Measurements from ENCODE around the gene PTPRU. TPM values are rescaled to one million over a fixed set of nuclear protein-coding genes. Genes with fewer than 3 reads are reported as not detected.

PTPRU gene
- total and polyA plus RNA-seq, 4 donors: 1.6 to 15.1 (median 6.0) TPM

DNA sequence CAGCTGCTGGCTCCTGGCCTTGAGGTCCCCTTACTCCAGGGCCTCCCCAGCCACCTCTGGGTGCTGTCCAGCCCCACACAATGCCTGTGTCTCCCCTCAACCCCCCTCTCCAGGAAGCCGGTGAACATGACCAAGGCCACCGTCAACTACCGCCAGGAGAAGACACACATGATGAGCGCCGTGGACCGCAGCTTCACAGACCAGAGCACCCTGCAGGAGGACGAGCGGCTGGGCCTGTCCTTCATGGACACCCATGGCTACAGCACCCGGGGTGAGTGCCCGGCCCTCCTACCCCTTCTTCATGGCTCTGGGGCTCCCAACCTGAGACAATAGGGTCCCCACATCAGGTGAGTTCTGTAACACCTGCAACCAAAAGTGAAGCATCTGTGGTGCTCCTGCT is 55.4 kb downstream of the PTPRU start:
- H3K27me3 ChIP-seq (ENCODE audit: control insufficient read depth in 4 of 4, insufficient read depth in 4 of 4, low read length in 3 of 4): no peaks in the 10 kb centered on the region
- TF ChIP-seq NR2F2 (IDR thresholded peaks at IDR 0.05) (no peak), HNF4G (IDR thresholded peaks at IDR 0.05) (no peak), HNF4A (conservative IDR thresholded peaks at IDR 0.05) (no peak), SP1 (IDR thresholded peaks at IDR 0.05) (no peak), MAX (IDR thresholded peaks at IDR 0.05) (no peak), RAD21 (IDR thresholded peaks at IDR 0.05) (no peak), CTCF (IDR thresholded peaks at IDR 0.05; ENCODE audit: low read depth, low read length, missing input control) (no peak), REST (IDR thresholded peaks at IDR 0.05) (no peak)
- TF ChIP-seq, protein P1, sequence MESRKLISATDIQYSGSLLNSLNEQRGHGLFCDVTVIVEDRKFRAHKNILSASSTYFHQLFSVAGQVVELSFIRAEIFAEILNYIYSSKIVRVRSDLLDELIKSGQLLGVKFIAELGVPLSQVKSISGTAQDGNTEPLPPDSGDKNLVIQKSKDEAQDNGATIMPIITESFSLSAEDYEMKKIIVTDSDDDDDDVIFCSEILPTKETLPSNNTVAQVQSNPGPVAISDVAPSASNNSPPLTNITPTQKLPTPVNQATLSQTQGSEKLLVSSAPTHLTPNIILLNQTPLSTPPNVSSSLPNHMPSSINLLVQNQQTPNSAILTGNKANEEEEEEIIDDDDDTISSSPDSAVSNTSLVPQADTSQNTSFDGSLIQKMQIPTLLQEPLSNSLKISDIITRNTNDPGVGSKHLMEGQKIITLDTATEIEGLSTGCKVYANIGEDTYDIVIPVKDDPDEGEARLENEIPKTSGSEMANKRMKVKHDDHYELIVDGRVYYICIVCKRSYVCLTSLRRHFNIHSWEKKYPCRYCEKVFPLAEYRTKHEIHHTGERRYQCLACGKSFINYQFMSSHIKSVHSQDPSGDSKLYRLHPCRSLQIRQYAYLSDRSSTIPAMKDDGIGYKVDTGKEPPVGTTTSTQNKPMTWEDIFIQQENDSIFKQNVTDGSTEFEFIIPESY (IDR thresholded peaks at IDR 0.05): no peak
- H3K36me3 ChIP-seq (ENCODE audit: control insufficient read depth in 4 of 4, insufficient read depth in 3 of 4, low read depth in 1 of 4, low read length in 3 of 4): peaks cover 0 to 5% (median 3%) of the 10 kb centered on the region in 4 donors
- H3K27ac ChIP-seq (ENCODE audit: low read depth in 1 of 2, low read length in 2 of 2): no peak overlapping the region
- no peaks in the 10 kb centered on the region for H3K9me3 ChIP-seq (ENCODE audit: control insufficient read depth in 4 of 4, low read length in 3 of 4)
- DNase-seq (ENCODE audit: low spot score): no peak
- no peak overlapping the region for H3K9ac ChIP-seq (ENCODE audit: low read depth in 1 of 2, low read length in 2 of 2)
- WGBS: 95% methylated on average over 10 of the region's 10 CpGs
- H3K4me1 ChIP-seq (ENCODE audit: control insufficient read depth in 4 of 4, insufficient read depth in 4 of 4, low read length in 3 of 4): no peaks in the 10 kb centered on the region
- H3K4me3 ChIP-seq (ENCODE audit: low read depth in 1 of 3, low read length in 3 of 3): no peak overlapping the region

- Histone ChIP-seq H3K9me3 (ENCODE audit: control insufficient read depth in 4 of 4, low read length in 3 of 4) (no peaks in the 10 kb centered on the region), H3K4me1 (ENCODE audit: control insufficient read depth in 4 of 4, insufficient read depth in 4 of 4, low read length in 3 of 4) (no peaks in the 10 kb centered on the region), H3K9ac (ENCODE audit: low read depth in 1 of 2, low read length in 2 of 2) (no peak overlapping the region), H3K4me3 (ENCODE audit: low read depth in 1 of 3, low read length in 3 of 3) (no peak overlapping the region), H3K36me3 (ENCODE audit: control insufficient read depth in 4 of 4, insufficient read depth in 3 of 4, low read depth in 1 of 4, low read length in 3 of 4) (peaks cover 0 to 5% (median 3%) of the 10 kb centered on the region in 4 donors), H3K27me3 (ENCODE audit: control insufficient read depth in 4 of 4, insufficient read depth in 4 of 4, low read length in 3 of 4) (no peaks in the 10 kb centered on the region), H3K27ac (ENCODE audit: low read depth in 1 of 2, low read length in 2 of 2) (no peak overlapping the region)
- 90% methylated on average over 3 of the region's 3 CpGs for WGBS
- no peak for DNase-seq (ENCODE audit: low spot score)
- TF ChIP-seq, protein P1 (IDR thresholded peaks at IDR 0.05): no peak
- TF ChIP-seq MAX (IDR thresholded peaks at IDR 0.05): no peak
- no peak for TF ChIP-seq EGR1 (IDR thresholded peaks at IDR 0.05; ENCODE audit: low read depth in 2 of 2)
- no peak for TF ChIP-seq REST (IDR thresholded peaks at IDR 0.05)
These were observed 56.0 kb downstream of the PTPRU start for GRCh38 chr1:29292344-29292743.
